AG10803 (cell line): Measurements from ENCODE around the gene PRKAG2.

ENCODE experiments used
- DNase-seq: peaks from one replicate; pipeline ENCODE4 v3.0.0; 2010; ENCODE audit warnings: low read depth
- H3K4me3 ChIP-seq: 2 replicates; pipeline ENCODE4 v1.5.1; 2011; ENCODE audit warnings: mild to moderate bottlenecking, low read length, control low read depth
- TF ChIP-seq, protein P1 (sequence below): conservative IDR thresholded peaks from 2 replicates; pipeline ENCODE4 v1.5.1; 2011; ENCODE audit warnings: mild to moderate bottlenecking, low read length, control low read depth, inconsistent platforms

Gene PRKAG2

DNA sequence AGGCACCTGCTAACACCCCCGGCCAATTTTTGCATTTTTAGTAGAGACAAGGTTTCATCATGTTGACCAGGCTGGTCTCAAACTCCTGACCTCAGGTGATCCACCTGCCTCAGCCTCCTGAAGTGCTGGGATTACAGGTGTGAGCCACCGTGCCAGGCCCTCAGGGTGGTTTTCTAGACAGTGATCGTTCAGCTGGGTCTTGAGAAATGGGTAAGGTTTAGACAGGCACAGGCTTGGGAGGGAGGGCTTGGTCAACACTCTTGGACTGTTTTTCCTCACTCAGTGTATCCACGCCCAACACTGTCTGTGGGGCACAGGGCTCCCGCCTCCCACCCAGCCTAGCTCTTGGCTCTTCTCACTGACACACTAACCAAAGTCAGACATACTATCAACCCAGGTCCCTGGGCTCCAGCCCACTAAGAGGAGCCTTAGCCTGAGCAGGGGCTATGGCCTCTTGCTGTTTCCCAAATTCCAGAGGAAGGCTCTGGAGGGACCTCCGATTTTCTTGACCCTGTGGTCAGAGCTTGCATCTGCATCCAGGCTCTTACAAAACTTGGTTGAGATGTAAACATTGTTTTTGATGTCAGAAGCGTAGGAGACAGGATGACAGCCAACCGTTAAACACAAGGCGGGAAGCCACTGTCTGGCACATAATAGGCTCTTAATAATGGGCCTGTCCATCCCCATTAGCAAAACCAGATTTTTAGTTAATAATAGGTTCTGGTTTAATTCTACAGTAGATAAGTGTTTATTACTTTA, 143.9 kb downstream of the PRKAG2 start:
- DNase-seq, result no peak
- H3K4me3 ChIP-seq, result no peak overlapping the region
- TF ChIP-seq, protein P1, sequence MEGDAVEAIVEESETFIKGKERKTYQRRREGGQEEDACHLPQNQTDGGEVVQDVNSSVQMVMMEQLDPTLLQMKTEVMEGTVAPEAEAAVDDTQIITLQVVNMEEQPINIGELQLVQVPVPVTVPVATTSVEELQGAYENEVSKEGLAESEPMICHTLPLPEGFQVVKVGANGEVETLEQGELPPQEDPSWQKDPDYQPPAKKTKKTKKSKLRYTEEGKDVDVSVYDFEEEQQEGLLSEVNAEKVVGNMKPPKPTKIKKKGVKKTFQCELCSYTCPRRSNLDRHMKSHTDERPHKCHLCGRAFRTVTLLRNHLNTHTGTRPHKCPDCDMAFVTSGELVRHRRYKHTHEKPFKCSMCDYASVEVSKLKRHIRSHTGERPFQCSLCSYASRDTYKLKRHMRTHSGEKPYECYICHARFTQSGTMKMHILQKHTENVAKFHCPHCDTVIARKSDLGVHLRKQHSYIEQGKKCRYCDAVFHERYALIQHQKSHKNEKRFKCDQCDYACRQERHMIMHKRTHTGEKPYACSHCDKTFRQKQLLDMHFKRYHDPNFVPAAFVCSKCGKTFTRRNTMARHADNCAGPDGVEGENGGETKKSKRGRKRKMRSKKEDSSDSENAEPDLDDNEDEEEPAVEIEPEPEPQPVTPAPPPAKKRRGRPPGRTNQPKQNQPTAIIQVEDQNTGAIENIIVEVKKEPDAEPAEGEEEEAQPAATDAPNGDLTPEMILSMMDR, result no peak

DNA sequence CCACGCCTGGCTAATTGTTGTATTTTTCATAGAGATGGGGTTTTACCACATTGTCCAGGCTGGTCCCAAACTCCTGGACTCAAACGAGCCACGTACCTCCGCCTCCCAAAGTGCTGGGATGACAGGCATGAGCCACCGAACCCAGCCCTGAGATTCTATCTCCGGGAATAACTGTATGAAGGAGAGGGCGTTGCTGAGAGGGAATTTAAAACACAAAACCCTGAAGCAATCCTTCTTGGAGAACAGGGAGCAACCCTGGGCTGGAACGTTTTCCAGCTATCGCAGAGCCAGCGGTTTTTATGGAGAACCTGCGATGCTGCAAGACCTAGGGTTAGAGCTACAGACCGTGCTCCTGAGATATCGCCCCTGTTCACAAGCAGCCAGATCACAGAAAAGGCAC, 144.6 kb downstream of the PRKAG2 start:
- no peak overlapping the region for H3K4me3 ChIP-seq
- TF ChIP-seq, protein P1, result no peak
- no peak for DNase-seq

DNA sequence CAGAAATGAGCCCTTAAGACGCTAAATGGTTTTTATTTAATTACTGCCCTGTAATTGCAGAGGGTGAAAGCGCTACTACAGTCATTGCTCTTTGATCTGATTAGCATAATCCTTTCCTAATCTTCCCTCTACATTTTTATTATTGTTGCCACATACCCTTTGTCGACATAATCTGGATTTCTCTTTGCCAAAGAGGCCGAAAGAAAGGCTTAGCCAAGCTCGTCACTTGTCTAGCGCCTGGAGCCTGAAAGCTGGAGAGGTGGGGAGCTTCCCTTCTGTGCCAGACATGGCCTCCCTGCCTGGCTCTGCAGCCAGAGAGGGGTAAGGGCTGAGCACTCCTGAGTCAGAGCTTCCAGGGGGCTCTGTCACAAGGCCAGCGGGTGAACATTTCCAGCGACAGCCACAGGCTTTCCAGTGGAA, 145.9 kb downstream of the PRKAG2 start:
- H3K4me3 ChIP-seq, result no peak overlapping the region
- TF ChIP-seq, protein P1, result no peak
- no peak for DNase-seq

DNA sequence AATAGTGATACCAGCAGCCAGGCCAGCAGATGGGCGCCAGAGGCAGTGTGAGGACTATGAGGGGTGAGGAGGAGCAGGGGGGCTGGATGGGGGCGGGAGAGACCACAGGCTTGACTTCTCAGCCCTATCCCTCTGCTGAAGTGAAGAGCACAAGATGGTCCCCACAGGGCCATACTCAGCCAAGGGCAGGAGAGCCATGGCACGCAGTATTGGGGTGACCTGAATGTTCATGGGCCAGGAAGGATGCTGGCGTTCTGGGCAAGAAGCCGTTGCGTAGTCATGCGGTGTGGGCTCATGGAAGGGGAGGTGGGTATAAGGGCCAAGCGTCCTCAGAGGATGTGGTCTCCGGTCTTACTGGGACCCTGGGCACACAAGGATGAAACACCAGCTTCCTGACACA, 146.3 kb downstream of the PRKAG2 start:
- TF ChIP-seq, protein P1, result no peak
- no peak overlapping the region for H3K4me3 ChIP-seq

DNA sequence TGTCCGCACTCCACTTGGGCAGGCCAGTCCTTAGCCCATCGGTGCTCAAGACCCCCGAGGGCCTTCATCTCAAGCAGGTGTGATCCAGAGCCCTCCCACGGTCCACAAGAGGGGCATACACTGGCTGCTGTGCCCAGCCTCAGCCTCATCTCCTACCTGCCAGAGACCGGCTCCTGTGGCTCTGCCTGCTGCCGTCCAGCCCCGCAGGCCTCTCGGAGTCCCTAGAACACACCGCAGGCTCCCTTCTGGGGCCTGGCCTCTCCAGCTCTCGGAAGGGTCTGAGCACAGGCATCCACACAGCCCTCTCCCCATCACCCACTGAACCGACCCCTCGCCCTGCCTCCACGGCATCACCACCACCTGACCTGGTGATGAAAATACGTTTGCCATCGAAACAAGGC, 147.4 kb downstream of the PRKAG2 start:
- H3K4me3 ChIP-seq, result no peak overlapping the region
- DNase-seq, result no peak
- TF ChIP-seq, protein P1, result no peak

More for the DNA sequence above, 146.3 kb downstream of the PRKAG2 start:
- DNase-seq, result no peak

DNA sequence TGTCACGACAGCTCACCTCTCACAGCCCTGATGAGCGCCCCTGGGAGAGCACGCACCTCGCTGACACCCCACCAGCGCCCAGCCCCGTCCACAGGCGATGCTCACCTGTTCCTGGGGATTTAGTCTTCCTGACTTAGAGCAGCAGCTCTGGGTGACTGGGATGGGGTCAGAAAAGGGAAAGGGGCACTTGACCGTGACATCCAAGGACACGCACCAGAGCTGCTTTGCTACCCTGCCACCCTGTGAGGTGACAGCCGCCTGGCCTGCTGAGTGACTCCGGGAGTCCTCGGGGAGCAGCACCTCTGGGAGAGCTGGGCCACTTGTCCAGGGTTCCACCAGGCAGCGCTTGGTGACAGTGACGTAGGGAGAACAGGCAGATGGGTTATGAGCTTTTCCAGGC, 148.2 kb downstream of the PRKAG2 start:
- TF ChIP-seq, protein P1, result no peak

DNA sequence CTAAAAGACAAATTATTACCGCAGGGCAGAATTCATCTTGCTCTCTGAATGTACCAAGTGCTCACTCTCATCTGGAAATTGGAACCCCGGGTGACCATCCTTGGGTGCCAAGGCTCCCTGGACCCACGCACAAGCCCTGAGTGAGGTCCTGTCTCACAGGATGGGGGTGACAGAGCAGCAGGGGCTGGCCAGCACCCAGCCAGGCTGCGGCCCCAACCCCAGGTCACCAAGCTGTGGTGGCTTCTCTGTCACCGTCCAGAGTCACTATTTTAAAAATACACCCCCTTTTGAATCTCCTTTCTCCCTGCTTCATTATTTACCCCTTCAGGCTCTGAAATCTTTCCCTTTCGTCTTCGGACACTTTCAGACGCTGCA, 148.6 kb downstream of the PRKAG2 start:
- TF ChIP-seq, protein P1, result no peak
- H3K4me3 ChIP-seq, result no peak overlapping the region
- DNase-seq, result no peak

More for the DNA sequence above, 148.2 kb downstream of the PRKAG2 start:
- no peak for DNase-seq
- H3K4me3 ChIP-seq, result no peak overlapping the region
